Heart left ventricle (tissue), 16 donors: Measurements from ENCODE around the gene GCNT4. TPM values are rescaled to one million over a fixed set of nuclear protein-coding genes. Genes with fewer than 3 reads are reported as not detected.

Source experiments
- ATAC-seq, 4 donors: fragments of 200-7000 bp; cut with Tn5 transposase; one replicate each; pipeline ENCODE4 v1.9.1; 2020 to 2022; ENCODE audit warnings: moderate library complexity in 4 of 4, mild to moderate bottlenecking in 3 of 4, moderate number of reproducible peaks in 1 of 4
- DNase-seq, 5 donors: peaks; one replicate each; pipeline ENCODE4 v3.0.0-alpha.2; 2020
- H3K27ac ChIP-seq, 12 donors: fragments of 200-600 bp; sonication (generic) in 4 of 12; one replicate each; pipeline versions ENCODE4 v1.5.0 to v1.8.0; 2016 to 2022; ENCODE audit warnings: mild to moderate bottlenecking in 2 of 12
- H3K27me3 ChIP-seq, 9 donors: fragments of 200-600 bp; sonication (generic) in 2 of 9; one replicate each; pipeline versions ENCODE4 v1.5.1 to v1.8.0; 2016 to 2022; ENCODE audit warnings: mild to moderate bottlenecking in 3 of 9
- H3K36me3 ChIP-seq, 9 donors: fragments of 200-600 bp; sonication (generic) in 2 of 9; one replicate each; pipeline versions ENCODE4 v1.5.0 to v1.8.0; 2018 to 2022; ENCODE audit warnings: mild to moderate bottlenecking in 2 of 9
- H3K4me1 ChIP-seq, 12 donors: fragments of 200-600 bp; sonication (generic) in 4 of 12; one replicate each; pipeline versions ENCODE4 v1.5.0 to v1.8.0; 2016 to 2022; ENCODE audit warnings: mild to moderate bottlenecking in 3 of 12
- H3K4me3 ChIP-seq, 12 donors: fragments of 200-600 bp; sonication (generic) in 4 of 12; one replicate each; pipeline versions ENCODE4 v1.5.0 to v1.8.0; 2017 to 2022; ENCODE audit warnings: mild to moderate bottlenecking in 9 of 12, moderate library complexity in 4 of 12
- H3K9me3 ChIP-seq, 12 donors: fragments of 200-600 bp; sonication (generic) in 4 of 12; one replicate each; pipeline versions ENCODE4 v1.5.0 to v1.8.0; 2016 to 2022; ENCODE audit warnings: mild to moderate bottlenecking in 1 of 12
- CTCF ChIP-seq, 12 donors: fragments of 200-600 bp; sonication (generic) in 4 of 12; IDR thresholded peaks; one replicate each; pipeline versions ENCODE4 v1.5.0 to v1.8.0; 2018 to 2022; ENCODE audit warnings: antibody characterized with exemption in 12 of 12, mild to moderate bottlenecking in 5 of 12
- POLR2A ChIP-seq, 2 donors: fragments of 450-650 bp; IDR thresholded peaks; one replicate each; pipeline ENCODE4 v1.6.1; 2017; ENCODE audit warnings: antibody characterized with exemption in 2 of 2, mild to moderate bottlenecking in 2 of 2, moderate library complexity in 2 of 2
- WGBS, 4 donors: extraction: QIAGEN DNeasy Blood & Tissue Kit in 2 of 4; methylation state at CpG; one replicate each; pipeline versions ENCODE4 v1.1.5 to v1.1.7; 2013 to 2018; 5-methylcytosine and 5-hydroxymethylcytosine counted together
- intact Hi-C, 10 donors: fragments of 100-400 bp; cut with DNase I; formaldehyde crosslinking; loops; one replicate each; pipeline versions ENCODE4 v1.11.1 to v1.14.2; 2022
- polyA plus RNA-seq, 2 donors: library from polyadenylated mRNA; stranded (reverse); fragments of 200-250 nt; gene quantifications; one replicate each; pipeline ENCODE4 v1.2.3, GENCODE V29; 2013
- total RNA-seq, 9 donors: library from RNA; depleted of rRNA in 2 of 9; stranded (reverse); fragments of >200 nt in 2 of 9; fragmentation: NEBNext Ultra II Directional in 3 of 9; extraction: Animal tissue kit (Norgen Biotek cat#: 25700) in 3 of 9; gene quantifications; one replicate each; pipeline versions ENCODE4 v1.1.0 to v1.2.4, GENCODE V29; 2016 to 2023
- donor health status: ischemic (EF 13 %, LVEDD 7.1; RV severe dilation, severe dysfunction).
- donor health status: healthy with polysubstance abuse.
- donor health status: DM: no; HTN: yes; CAD: no.
- donor health status: DM: no; HTN: no; CAD: no.
- donor health status: ischemic (EF 25% LVEDD 6.9; RV normal size, moderate dysfunction).
- donor health status: ischemic (EF 25% LVEDD 5.7; RV mildly dilated, moderate dysfunction).
- donor health status: healthy.
- donor health status: DM: yes; HTN: yes; CAD: no.
- donor health status: ischemic (EF 35%, LVEDD 5.7; RV mildly dilated, moderate dysfunction).
- donor health status: nonischemic (EF 11% LVEDD 7.7; RV severe dilation, severe dysfunction).
- donor health status: DM: yes; HTN: yes; CAD: no.
- donor health status: PGD.
- donor health status: ischemic (EF 29% LVEDD 5.4; RV normal size, mild dysfunction).
- donor health status: nonischemic (EF 23%, LVEDD 6.1; RV moderate dilation, normal function).

GCNT4 gene
- total and polyA plus RNA-seq, 11 donors: 0.07 to 0.60 (median 0.37) TPM

GRCh38 chr5:75018805-75019587 lies 33.4 kb downstream of the GCNT4 start:
- intact Hi-C loops: no loop called here
- no peak overlapping the region for H3K27ac ChIP-seq
- H3K27me3 ChIP-seq: no peaks in the 10 kb centered on the region
- no peak overlapping the region for H3K4me3 ChIP-seq
- H3K9me3 ChIP-seq: peaks cover 0 to 5% (median 0%) of the 10 kb centered on the region in 12 donors
- no peak for TF ChIP-seq CTCF (IDR thresholded peaks at IDR 0.05)
- TF ChIP-seq POLR2A (IDR thresholded peaks at IDR 0.05): no peak
- ATAC-seq: no peak
- no peaks in the 10 kb centered on the region for H3K4me1 ChIP-seq
- no peak for DNase-seq
- no peaks in the 10 kb centered on the region for H3K36me3 ChIP-seq
- WGBS, 4 donors: 68 to 77% (median 73%) methylated on average over 7 of the region's 7 CpGs

- peaks cover 0 to 5% (median 0%) of the 10 kb centered on the region in 12 donors for H3K9me3 ChIP-seq
- no peaks in the 10 kb centered on the region for H3K4me1 ChIP-seq
- 77 to 83% (median 81%) methylated on average over 5 of the region's 5 CpGs for whole genome bisulfite sequencing, 4 donors
- intact Hi-C loops: no loop called here
- ATAC-seq (no peak), DNase-seq (no peak)
- TF ChIP-seq CTCF (IDR thresholded peaks at IDR 0.05): no peak
- no peaks in the 10 kb centered on the region for H3K27me3 ChIP-seq
- no peaks in the 10 kb centered on the region for H3K36me3 ChIP-seq
- H3K27ac ChIP-seq: no peak overlapping the region
- H3K4me3 ChIP-seq: no peak overlapping the region
Measured at GRCh38 chr5:75017971-75018370, 34.4 kb downstream of the GCNT4 start.

- 91 to 94% (median 92%) methylated on average over 3 of the region's 3 CpGs for WGBS, 4 donors
- TF ChIP-seq CTCF (IDR thresholded peaks at IDR 0.05) (no peak), POLR2A (IDR thresholded peaks at IDR 0.05) (no peak)
- ATAC-seq (no peak), DNase-seq (no peak)
- no peak overlapping the region for H3K27ac ChIP-seq
- H3K36me3 ChIP-seq: no peaks in the 10 kb centered on the region
- no peak overlapping the region for H3K4me3 ChIP-seq
- intact Hi-C loops: no loop called here
- H3K9me3 ChIP-seq: peaks cover 0 to 5% (median 0%) of the 10 kb centered on the region in 12 donors
- H3K4me1 ChIP-seq: no peaks in the 10 kb centered on the region
- no peaks in the 10 kb centered on the region for H3K27me3 ChIP-seq
Measured at GRCh38 chr5:75016896-75017295, 35.5 kb downstream of the GCNT4 start.

GRCh38 chr5:75012748-75013147 lies 39.6 kb downstream of the GCNT4 start:
- H3K9me3 ChIP-seq: peaks cover 0 to 5% (median 0%) of the 10 kb centered on the region in 12 donors
- H3K27ac ChIP-seq: no peak overlapping the region
- no peaks in the 10 kb centered on the region for H3K36me3 ChIP-seq
- no peak overlapping the region for H3K4me3 ChIP-seq
- intact Hi-C loops: no loop called here
- H3K27me3 ChIP-seq: no peaks in the 10 kb centered on the region
- ATAC-seq: no peak
- 71 to 88% (median 80%) methylated on average over 1 of the region's 1 CpG for WGBS, 4 donors
- H3K4me1 ChIP-seq: no peaks in the 10 kb centered on the region
- no peak for DNase-seq
- TF ChIP-seq CTCF (IDR thresholded peaks at IDR 0.05): no peak
- no peak for TF ChIP-seq POLR2A (IDR thresholded peaks at IDR 0.05)
